Testis (tissue), 3 donors: ENCODE results near the gene HMG20A. TPM values are rescaled to one million over a fixed set of nuclear protein-coding genes. Genes with fewer than 3 reads are reported as not detected.

Experiments
- DNase-seq: peaks from one replicate; pipeline ENCODE4 v3.0.0-alpha.2; 2019
- H3K27ac ChIP-seq, 2 donors: fragments of 200-600 bp; sonication (generic); one replicate each; pipeline ENCODE4 v1.5.1; 2019
- H3K27me3 ChIP-seq: fragments of 200-600 bp; sonication (generic); one replicate; pipeline ENCODE4 v1.5.1; 2019
- H3K36me3 ChIP-seq: fragments of 200-600 bp; sonication (generic); one replicate; pipeline ENCODE4 v1.5.1; 2017; ENCODE audit warnings: low read depth; ENCODE audit errors: missing control alignments
- H3K4me1 ChIP-seq: fragments of 200-600 bp; sonication (generic); one replicate; pipeline ENCODE4 v1.5.1; 2019
- H3K4me3 ChIP-seq, 2 donors: fragments of 200-600 bp; sonication (generic); one replicate each; pipeline ENCODE4 v1.5.1; 2017 to 2019
- H3K9me3 ChIP-seq: fragments of 200-600 bp; sonication (generic); one replicate; pipeline ENCODE4 v1.5.1; 2017
- CTCF ChIP-seq, 3 experiments: fragments of 450-650 bp in 2 of 3; fragments of 200-600 bp in 1 of 3; sonication (generic) in 1 of 3; IDR thresholded peaks; one replicate each; pipeline ENCODE4 v1.5.1; 2016 to 2019; ENCODE audit warnings: antibody characterized with exemption in 3 of 3, mild to moderate bottlenecking in 2 of 3, moderate library complexity in 1 of 3
- POLR2A ChIP-seq: fragments of 450-650 bp; IDR thresholded peaks from one replicate; pipeline ENCODE4 v1.6.1; 2017; ENCODE audit warnings: antibody characterized with exemption, mild to moderate bottlenecking, moderate library complexity
- WGBS, 2 donors: methylation state at CpG; one replicate each; pipeline ENCODE4 v1.1.5; 2018; 5-methylcytosine and 5-hydroxymethylcytosine counted together
- intact Hi-C: fragments of 100-400 bp; cut with DNase I; formaldehyde crosslinking; loops from one replicate; pipeline ENCODE4 v1.15.1; 2023; ENCODE audit warnings: low total_unique reads
- polyA plus RNA-seq: library from polyadenylated mRNA; stranded (reverse); fragments of 350-450 nt; fragmentation: Illumina TruSeq; extraction: RNeasy Lipid Tissue Mini Kit (QIAGEN cat#74804); gene quantifications from one replicate; pipeline ENCODE4 v1.2.3, GENCODE V29; 2014; ENCODE audit warnings: low read depth, low replicate concordance; ENCODE audit not compliant: insufficient read depth
- total RNA-seq, 2 donors: library from RNA; depleted of rRNA; stranded (reverse); fragments of >200 nt; gene quantifications; one replicate each; pipeline ENCODE4 v1.2.3, GENCODE V29; 2016

HMG20A gene
- total and polyA plus RNA-seq, 3 donors from 2014 or later, result 44.2 to 87.7 (median 76.9) TPM

- no peaks in the 10 kb centered on the region for H3K36me3 ChIP-seq
- no peaks in the 10 kb centered on the region for H3K27me3 ChIP-seq
- intact Hi-C loops, result no loop called here
- no peak overlapping the region for H3K27ac ChIP-seq
- no peak for DNase-seq
- WGBS, 2 donors, result 86 to 89% methylated on average over 7 of the region's 7 CpGs
- H3K4me1 ChIP-seq, result peaks cover 4% of the 10 kb centered on the region
- no peak for TF ChIP-seq CTCF (IDR thresholded peaks at IDR 0.05)
- TF ChIP-seq POLR2A, result no peak
- H3K9me3 ChIP-seq, result no peaks in the 10 kb centered on the region
- no peak overlapping the region for H3K4me3 ChIP-seq
Observed at GRCh38 chr15:77410701-77411618, 9.7 kb upstream of the HMG20A start.

GRCh38 chr15:77411619-77411976 is 9.1 kb upstream of the HMG20A start:
- H3K9me3 ChIP-seq, result no peaks in the 10 kb centered on the region
- intact Hi-C loops, result no loop called here
- H3K27me3 ChIP-seq, result no peaks in the 10 kb centered on the region
- DNase-seq, result no peak
- H3K4me1 ChIP-seq, result peaks cover 10% of the 10 kb centered on the region
- no peak overlapping the region for H3K4me3 ChIP-seq
- 86 to 89% methylated on average over 3 of the region's 3 CpGs for WGBS, 2 donors
- no peak overlapping the region for H3K27ac ChIP-seq
- TF ChIP-seq CTCF (IDR thresholded peaks at IDR 0.05) (no peak), POLR2A (no peak)
- no peaks in the 10 kb centered on the region for H3K36me3 ChIP-seq

- Histone ChIP-seq H3K4me1 (peaks cover 12% of the 10 kb centered on the region), H3K27ac (no peak overlapping the region), H3K4me3 (no peak overlapping the region), H3K27me3 (no peaks in the 10 kb centered on the region), H3K9me3 (no peaks in the 10 kb centered on the region), H3K36me3 (no peaks in the 10 kb centered on the region)
- DNase-seq, result no peak
- 39 to 51% methylated on average over 2 of the region's 2 CpGs for WGBS, 2 donors
- no peak for TF ChIP-seq POLR2A
- TF ChIP-seq CTCF (IDR thresholded peaks at IDR 0.05), result no peak
- intact Hi-C loops, result no loop called here
Observed at GRCh38 chr15:77412972-77413698, 7.6 kb upstream of the HMG20A start.

- H3K4me1 ChIP-seq, result peaks cover 16% of the 10 kb centered on the region
- 91 to 93% methylated on average over 4 of the region's 4 CpGs for WGBS, 2 donors
- H3K27ac ChIP-seq, result no peak overlapping the region
- intact Hi-C loops, result no loop called here
- no peaks in the 10 kb centered on the region for H3K36me3 ChIP-seq
- H3K4me3 ChIP-seq, result no peak overlapping the region
- no peak for DNase-seq
- no peak for TF ChIP-seq POLR2A
- TF ChIP-seq CTCF (IDR thresholded peaks at IDR 0.05), result no peak
- no peaks in the 10 kb centered on the region for H3K9me3 ChIP-seq
- H3K27me3 ChIP-seq, result no peaks in the 10 kb centered on the region
Observed at GRCh38 chr15:77413699-77414349, 6.9 kb upstream of the HMG20A start.
